HepG2 (cell line): ENCODE results near the gene C17orf75. TPM values are rescaled to one million over a fixed set of nuclear protein-coding genes. Genes with fewer than 3 reads are reported as not detected.
A peak's percentile ranks its signal among the peaks of the same experiment; 100 is the strongest.

Experiments used
- CAMTA2 ChIP-seq: sonication (generic); formaldehyde crosslinking; IDR thresholded peaks from 2 replicates; pipeline ENCODE4 v1.4.0; 2020; ENCODE audit warnings: mild to moderate bottlenecking, missing genetic modification reagents, borderline replicate concordance
- NCOA1 ChIP-seq: sonication (generic); formaldehyde crosslinking; IDR thresholded peaks from 2 replicates; pipeline ENCODE4 v1.9.0; 2021; ENCODE audit warnings: missing genetic modification reagents
- TEAD2 ChIP-seq: sonication (generic); formaldehyde crosslinking; IDR thresholded peaks from 2 replicates; pipeline ENCODE4 v1.9.0; 2021; ENCODE audit warnings: missing genetic modification reagents
- ZBTB20 ChIP-seq: sonication (generic); formaldehyde crosslinking; IDR thresholded peaks from 2 replicates; pipeline ENCODE4 v1.8.1; 2023; ENCODE audit warnings: missing genetic modification reagents, low read depth, mild to moderate bottlenecking, borderline replicate concordance
- ZBTB21 ChIP-seq: sonication (generic); formaldehyde crosslinking; IDR thresholded peaks from 2 replicates; pipeline ENCODE4 v1.4.0; 2020; ENCODE audit warnings: missing genetic modification reagents
- ZKSCAN5 ChIP-seq: sonication (generic); formaldehyde crosslinking; IDR thresholded peaks from 2 replicates; pipeline ENCODE4 v1.5.1; 2020; ENCODE audit warnings: mild to moderate bottlenecking, missing genetic modification reagents
- ZNF224 ChIP-seq: sonication (generic); formaldehyde crosslinking; IDR thresholded peaks from 2 replicates; pipeline ENCODE4 v1.5.0; 2020; ENCODE audit warnings: mild to moderate bottlenecking, missing genetic modification reagents
- ZNF451 ChIP-seq: sonication (generic); formaldehyde crosslinking; IDR thresholded peaks from 2 replicates; pipeline ENCODE4 v1.5.0; 2020; ENCODE audit warnings: mild to moderate bottlenecking, missing genetic modification reagents
- ZNF510 ChIP-seq: sonication (generic); formaldehyde crosslinking; IDR thresholded peaks from 2 replicates; pipeline ENCODE4 v1.4.0; 2020; ENCODE audit warnings: low read depth, mild to moderate bottlenecking, missing genetic modification reagents
- ZNF547 ChIP-seq: sonication (generic); formaldehyde crosslinking; IDR thresholded peaks from 2 replicates; pipeline ENCODE4 v1.5.1; 2020; ENCODE audit warnings: mild to moderate bottlenecking, missing genetic modification reagents
- ZNF660 ChIP-seq: sonication (generic); formaldehyde crosslinking; IDR thresholded peaks from 2 replicates; pipeline ENCODE4 v1.5.1; 2020; ENCODE audit warnings: mild to moderate bottlenecking, low read depth, missing genetic modification reagents, borderline replicate concordance
- ZNF720 ChIP-seq: sonication (generic); formaldehyde crosslinking; IDR thresholded peaks from 2 replicates; pipeline ENCODE4 v1.4.0; 2020; ENCODE audit warnings: missing genetic modification reagents
- polyA plus RNA-seq, 8 experiments: library from polyadenylated mRNA; depleted of rRNA in 3 of 8; stranded (reverse) in 7 of 8; unstranded in 1 of 8; fragments of >200 nt; fragmentation: Illumina TruSeq in 4 of 8; extraction: Trizol in 4 of 8; gene quantifications; 2 replicates each; pipeline versions ENCODE4 v1.2.1 to v1.2.3, GENCODE V29; 2011 to 2016; ENCODE audit warnings: low read depth in 4 of 8, missing spikeins in 1 of 8, mixed read lengths in 1 of 8; ENCODE audit not compliant: insufficient read depth in 1 of 8
- total RNA-seq, 5 experiments: library from RNA; depleted of rRNA; stranded (reverse); fragments of >200 nt; fragmentation: Illumina TruSeq; extraction: Trizol; gene quantifications; 2 replicates each; pipeline ENCODE4 v1.2.3, GENCODE V29; 2016; ENCODE audit warnings: low read depth in 1 of 5
- TF ChIP-seq, protein P1 (sequence below), 2 experiments: sonication (generic) in 1 of 2; formaldehyde crosslinking in 1 of 2; IDR thresholded peaks; 2 replicates each; pipeline versions ENCODE4 v1.6.1 to v1.9.0; 2014 to 2022; ENCODE audit warnings: antibody characterized with exemption in 1 of 2, borderline replicate concordance in 1 of 2, inconsistent platforms in 1 of 2, low read depth in 1 of 2, missing genetic modification reagents in 1 of 2
- TF ChIP-seq, protein P2 (sequence below): sonication (generic); formaldehyde crosslinking; IDR thresholded peaks from 2 replicates; pipeline ENCODE4 v1.4.0; 2020; ENCODE audit warnings: low read depth, mild to moderate bottlenecking, missing genetic modification reagents
- TF ChIP-seq, protein P3 (sequence below): sonication (generic); formaldehyde crosslinking; IDR thresholded peaks from 2 replicates; pipeline ENCODE4 v1.5.1; 2020; ENCODE audit warnings: mild to moderate bottlenecking, moderate library complexity, missing genetic modification reagents
- TF ChIP-seq, protein P4 (sequence below): sonication (generic); formaldehyde crosslinking; IDR thresholded peaks from 2 replicates; pipeline ENCODE4 v1.8.1; 2023; ENCODE audit warnings: mild to moderate bottlenecking, missing genetic modification reagents
- TF ChIP-seq, protein P5 (sequence below): sonication (generic); formaldehyde crosslinking; IDR thresholded peaks from 2 replicates; pipeline ENCODE4 v1.5.0; 2020; ENCODE audit warnings: missing genetic modification reagents, mild to moderate bottlenecking, borderline replicate concordance

C17orf75 gene
- total and polyA plus RNA-seq, 2 of the 13 experiments (the other 11 are each of a cell fraction or from before 2014, with no cell fraction given) = 16.2 to 33.0 TPM

DNA sequence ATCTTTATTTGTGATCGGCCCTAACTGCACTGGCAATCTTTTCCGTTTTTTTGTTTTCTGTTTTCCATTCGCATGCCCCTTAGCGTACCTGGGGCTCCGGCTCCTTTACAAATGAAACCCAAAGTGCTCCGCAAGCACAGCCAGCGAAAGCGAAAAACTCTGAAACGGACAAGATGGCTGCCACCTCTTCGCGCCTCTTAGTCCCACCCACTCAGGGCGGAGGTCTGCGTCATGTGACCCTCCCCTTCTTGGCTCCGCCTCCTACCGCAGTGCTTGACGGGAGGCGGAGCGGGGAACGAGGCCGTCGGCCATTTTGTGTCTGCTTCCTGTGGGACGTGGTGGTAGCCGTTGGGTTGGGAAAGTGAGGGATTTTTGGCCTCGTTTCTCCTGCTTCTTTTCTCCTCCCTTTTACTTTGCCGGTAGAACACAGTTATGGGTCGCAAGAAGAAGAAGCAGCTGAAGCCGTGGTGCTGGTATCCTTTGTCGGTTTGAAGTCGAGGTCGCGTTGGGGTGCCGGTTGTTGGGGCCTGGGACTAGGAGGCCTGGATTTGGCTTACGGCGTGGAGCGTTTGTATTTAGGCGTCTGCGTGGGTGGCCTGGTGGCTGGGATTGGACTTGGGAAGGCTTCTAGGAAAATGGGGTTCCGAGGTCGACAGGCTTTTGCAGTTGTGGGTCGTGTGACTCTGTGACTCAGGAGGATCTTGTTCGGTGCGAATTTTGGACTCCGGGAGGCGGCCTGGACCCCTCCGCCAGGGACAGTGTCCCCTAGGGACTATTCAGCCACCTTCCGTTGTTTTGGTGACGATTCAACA, 8.1 kb upstream of the C17orf75 start, which contains the start of gene ZNF207 (continued):
- peak; percentile 77 for TF ChIP-seq ZNF547 (CRISPR knock-in tag)
- peak; percentile 78; the same call in 1 of the 2 replicates for TF ChIP-seq ZBTB20 (CRISPR knock-in tag)
- TF ChIP-seq ZNF660 = no peak
- TF ChIP-seq, protein P1, sequence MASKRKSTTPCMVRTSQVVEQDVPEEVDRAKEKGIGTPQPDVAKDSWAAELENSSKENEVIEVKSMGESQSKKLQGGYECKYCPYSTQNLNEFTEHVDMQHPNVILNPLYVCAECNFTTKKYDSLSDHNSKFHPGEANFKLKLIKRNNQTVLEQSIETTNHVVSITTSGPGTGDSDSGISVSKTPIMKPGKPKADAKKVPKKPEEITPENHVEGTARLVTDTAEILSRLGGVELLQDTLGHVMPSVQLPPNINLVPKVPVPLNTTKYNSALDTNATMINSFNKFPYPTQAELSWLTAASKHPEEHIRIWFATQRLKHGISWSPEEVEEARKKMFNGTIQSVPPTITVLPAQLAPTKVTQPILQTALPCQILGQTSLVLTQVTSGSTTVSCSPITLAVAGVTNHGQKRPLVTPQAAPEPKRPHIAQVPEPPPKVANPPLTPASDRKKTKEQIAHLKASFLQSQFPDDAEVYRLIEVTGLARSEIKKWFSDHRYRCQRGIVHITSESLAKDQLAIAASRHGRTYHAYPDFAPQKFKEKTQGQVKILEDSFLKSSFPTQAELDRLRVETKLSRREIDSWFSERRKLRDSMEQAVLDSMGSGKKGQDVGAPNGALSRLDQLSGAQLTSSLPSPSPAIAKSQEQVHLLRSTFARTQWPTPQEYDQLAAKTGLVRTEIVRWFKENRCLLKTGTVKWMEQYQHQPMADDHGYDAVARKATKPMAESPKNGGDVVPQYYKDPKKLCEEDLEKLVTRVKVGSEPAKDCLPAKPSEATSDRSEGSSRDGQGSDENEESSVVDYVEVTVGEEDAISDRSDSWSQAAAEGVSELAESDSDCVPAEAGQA (IDR thresholded peaks at IDR 0.05; ENCODE audit: low read depth) = peak; percentile 92
- TF ChIP-seq, protein P1 (CRISPR knock-in tag; IDR thresholded peaks at IDR 0.05; ENCODE audit: borderline replicate concordance) = no peak
- TF ChIP-seq ZNF720 = no peak
- TF ChIP-seq ZBTB21 = no peak
- TF ChIP-seq, protein P2, sequence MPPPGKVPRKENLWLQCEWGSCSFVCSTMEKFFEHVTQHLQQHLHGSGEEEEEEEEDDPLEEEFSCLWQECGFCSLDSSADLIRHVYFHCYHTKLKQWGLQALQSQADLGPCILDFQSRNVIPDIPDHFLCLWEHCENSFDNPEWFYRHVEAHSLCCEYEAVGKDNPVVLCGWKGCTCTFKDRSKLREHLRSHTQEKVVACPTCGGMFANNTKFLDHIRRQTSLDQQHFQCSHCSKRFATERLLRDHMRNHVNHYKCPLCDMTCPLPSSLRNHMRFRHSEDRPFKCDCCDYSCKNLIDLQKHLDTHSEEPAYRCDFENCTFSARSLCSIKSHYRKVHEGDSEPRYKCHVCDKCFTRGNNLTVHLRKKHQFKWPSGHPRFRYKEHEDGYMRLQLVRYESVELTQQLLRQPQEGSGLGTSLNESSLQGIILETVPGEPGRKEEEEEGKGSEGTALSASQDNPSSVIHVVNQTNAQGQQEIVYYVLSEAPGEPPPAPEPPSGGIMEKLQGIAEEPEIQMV (CRISPR knock-in tag) = no peak
- TF ChIP-seq NCOA1 (CRISPR knock-in tag) = no peak
- TF ChIP-seq ZKSCAN5 (CRISPR knock-in tag) = no peak
- TF ChIP-seq, protein P3, sequence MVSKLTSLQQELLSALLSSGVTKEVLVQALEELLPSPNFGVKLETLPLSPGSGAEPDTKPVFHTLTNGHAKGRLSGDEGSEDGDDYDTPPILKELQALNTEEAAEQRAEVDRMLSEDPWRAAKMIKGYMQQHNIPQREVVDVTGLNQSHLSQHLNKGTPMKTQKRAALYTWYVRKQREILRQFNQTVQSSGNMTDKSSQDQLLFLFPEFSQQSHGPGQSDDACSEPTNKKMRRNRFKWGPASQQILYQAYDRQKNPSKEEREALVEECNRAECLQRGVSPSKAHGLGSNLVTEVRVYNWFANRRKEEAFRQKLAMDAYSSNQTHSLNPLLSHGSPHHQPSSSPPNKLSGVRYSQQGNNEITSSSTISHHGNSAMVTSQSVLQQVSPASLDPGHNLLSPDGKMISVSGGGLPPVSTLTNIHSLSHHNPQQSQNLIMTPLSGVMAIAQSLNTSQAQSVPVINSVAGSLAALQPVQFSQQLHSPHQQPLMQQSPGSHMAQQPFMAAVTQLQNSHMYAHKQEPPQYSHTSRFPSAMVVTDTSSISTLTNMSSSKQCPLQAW = peak; percentile 63
- no peak for TF ChIP-seq ZNF224 (CRISPR knock-in tag)
- no peak for TF ChIP-seq ZNF451 (CRISPR knock-in tag)
- TF ChIP-seq, protein P4, sequence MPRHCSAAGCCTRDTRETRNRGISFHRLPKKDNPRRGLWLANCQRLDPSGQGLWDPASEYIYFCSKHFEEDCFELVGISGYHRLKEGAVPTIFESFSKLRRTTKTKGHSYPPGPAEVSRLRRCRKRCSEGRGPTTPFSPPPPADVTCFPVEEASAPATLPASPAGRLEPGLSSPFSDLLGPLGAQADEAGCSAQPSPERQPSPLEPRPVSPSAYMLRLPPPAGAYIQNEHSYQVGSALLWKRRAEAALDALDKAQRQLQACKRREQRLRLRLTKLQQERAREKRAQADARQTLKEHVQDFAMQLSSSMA = no peak; the same call in 1 of the 2 replicates
- TF ChIP-seq CAMTA2 (CRISPR knock-in tag) = 0 out of 2 replicates have a peak, but pooled peaks have one; percentile 55
- TF ChIP-seq, protein P5, sequence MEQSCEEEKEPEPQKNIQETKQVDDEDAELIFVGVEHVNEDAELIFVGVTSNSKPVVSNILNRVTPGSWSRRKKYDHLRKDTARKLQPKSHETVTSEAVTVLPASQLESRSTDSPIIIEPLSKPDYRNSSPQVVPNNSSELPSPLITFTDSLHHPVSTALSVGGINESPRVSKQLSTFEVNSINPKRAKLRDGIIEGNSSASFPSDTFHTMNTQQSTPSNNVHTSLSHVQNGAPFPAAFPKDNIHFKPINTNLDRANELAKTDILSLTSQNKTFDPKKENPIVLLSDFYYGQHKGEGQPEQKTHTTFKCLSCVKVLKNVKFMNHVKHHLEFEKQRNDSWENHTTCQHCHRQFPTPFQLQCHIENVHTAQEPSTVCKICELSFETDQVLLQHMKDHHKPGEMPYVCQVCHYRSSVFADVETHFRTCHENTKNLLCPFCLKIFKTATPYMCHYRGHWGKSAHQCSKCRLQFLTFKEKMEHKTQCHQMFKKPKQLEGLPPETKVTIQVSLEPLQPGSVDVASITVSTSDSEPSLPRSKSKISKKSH (CRISPR knock-in tag) = no peak
- TF ChIP-seq ZNF510 = no peak
- TF ChIP-seq TEAD2 = no peak
